BLaER1 treated with 17β-estradiol and CSF1 and Interleukin-3, amounts not matched to agents 10 nM and 100 nM (cell line): ENCODE data around the gene MME.
"Not testable (repeated sequence)": the region's sequence is repeated elsewhere in the genome, so short reads cannot be mapped to it uniquely, and the experiment has no call there.

ENCODE experiments used
- H3K27ac ChIP-seq, 11 experiments: shearing (Covaris generic); formaldehyde crosslinking; 2 replicates each; pipeline ENCODE4 v1.8.1; 2022
- H3K27me3 ChIP-seq, 11 experiments: shearing (Covaris generic); formaldehyde crosslinking; 2 replicates each; pipeline ENCODE4 v1.8.1; 2022
- H3K36me3 ChIP-seq, 11 experiments: shearing (Covaris generic); formaldehyde crosslinking; 2 replicates each; pipeline ENCODE4 v1.8.1; 2022
- H3K4me1 ChIP-seq, 10 experiments: shearing (Covaris generic); formaldehyde crosslinking; 2 replicates each; pipeline ENCODE4 v1.8.1; 2022
- H3K4me2 ChIP-seq, 11 experiments: shearing (Covaris generic); formaldehyde crosslinking; 2 replicates each; pipeline ENCODE4 v1.8.1; 2022
- H3K4me3 ChIP-seq, 10 experiments: shearing (Covaris generic); formaldehyde crosslinking; 2 replicates each; pipeline ENCODE4 v1.8.1; 2022
- H3K9ac ChIP-seq, 11 experiments: shearing (Covaris generic); formaldehyde crosslinking; 2 replicates each; pipeline ENCODE4 v1.8.1; 2022
- H3K9me3 ChIP-seq, 11 experiments: shearing (Covaris generic); formaldehyde crosslinking; replicated peaks in 1 of 11; 2 replicates each; pipeline ENCODE4 v1.8.1; 2022
- H4K20me1 ChIP-seq, 11 experiments: shearing (Covaris generic); formaldehyde crosslinking; 2 replicates each; pipeline ENCODE4 v1.8.1; 2022
- Cebpa-rat ChIP-seq, 11 experiments: shearing (Covaris generic); IDR thresholded peaks; 2 replicates each; pipeline ENCODE4 v1.8.1; 2022

MME gene

DNA sequence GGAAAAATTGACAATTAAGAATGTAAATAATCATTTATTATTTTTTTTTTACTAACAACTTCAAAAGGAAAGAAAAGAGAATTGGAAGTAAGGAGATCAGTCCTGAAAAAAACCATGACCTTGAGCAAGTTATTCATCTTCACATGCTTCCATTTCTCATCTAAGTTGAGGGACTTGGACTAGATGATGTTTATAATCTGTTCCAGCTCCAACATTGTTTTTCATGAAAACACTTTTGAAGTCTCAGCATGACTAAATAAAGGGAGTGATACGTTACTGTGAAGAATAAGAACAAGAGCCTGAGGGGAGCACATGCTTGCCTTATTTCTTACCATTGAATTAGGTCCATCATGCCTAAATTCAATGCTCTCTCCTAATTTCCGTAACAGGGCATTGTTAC is 117.7 kb downstream of the MME start:
- H3K4me1 ChIP-seq: peaks cover 0 to 19% (median 9%) of the 10 kb centered on the region in 10 experiments; a peak in 9 of 20 replicates

DNA sequence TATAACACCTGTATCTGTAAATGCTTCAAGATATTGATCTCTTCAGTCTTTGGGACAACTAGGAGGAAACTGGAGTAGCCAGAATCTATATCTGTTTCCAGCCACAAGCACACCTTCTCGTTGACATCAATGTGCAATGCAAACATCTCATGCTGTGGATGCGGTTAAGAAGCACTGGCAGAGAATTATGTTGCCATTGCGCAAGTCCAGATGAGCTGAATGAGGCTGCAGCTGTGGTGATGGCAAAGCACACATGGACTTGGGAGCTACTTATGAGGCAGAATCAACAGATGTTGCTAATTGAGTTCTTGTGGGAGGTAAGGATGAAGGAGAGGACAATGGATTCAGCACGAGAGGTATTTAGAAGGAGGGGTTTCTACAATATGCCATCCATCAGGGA is 122.5 kb downstream of the MME start:
- Histone ChIP-seq H3K9ac (no peak overlapping the region), H3K4me1 (peaks cover 0 to 13% (median 8%) of the 10 kb centered on the region in 10 experiments; a peak in 8 of 20 replicates), H4K20me1 (no peaks in the 10 kb centered on the region), H3K27me3 (no peaks in the 10 kb centered on the region), H3K27ac (no peak overlapping the region), H3K4me3 (no peak overlapping the region), H3K9me3 (peaks cover 0 to 9% (median 0%) of the 10 kb centered on the region in 11 experiments; a peak in 3 of 22 replicates), H3K36me3 (no peaks in the 10 kb centered on the region), H3K4me2 (no peak overlapping the region)
- TF ChIP-seq Cebpa-rat (IDR thresholded peaks at IDR 0.05): peak in 2 of 11 experiments; percentile 52 to 53; a peak in 2 of 22 replicates

More for the DNA sequence above, 117.7 kb downstream of the MME start:
- H3K4me2 ChIP-seq: no peak overlapping the region
- H3K9me3 ChIP-seq: peaks cover 0 to 4% (median 0%) of the 10 kb centered on the region in 11 experiments; a peak in 3 of 22 replicates
- H3K27ac ChIP-seq: no peak overlapping the region
- H3K9ac ChIP-seq: no peak overlapping the region
- H3K4me3 ChIP-seq: no peak overlapping the region
- H3K36me3 ChIP-seq: no peaks in the 10 kb centered on the region
- H4K20me1 ChIP-seq: no peaks in the 10 kb centered on the region
- H3K27me3 ChIP-seq: no peaks in the 10 kb centered on the region
- no peak for TF ChIP-seq Cebpa-rat (IDR thresholded peaks at IDR 0.05)

DNA sequence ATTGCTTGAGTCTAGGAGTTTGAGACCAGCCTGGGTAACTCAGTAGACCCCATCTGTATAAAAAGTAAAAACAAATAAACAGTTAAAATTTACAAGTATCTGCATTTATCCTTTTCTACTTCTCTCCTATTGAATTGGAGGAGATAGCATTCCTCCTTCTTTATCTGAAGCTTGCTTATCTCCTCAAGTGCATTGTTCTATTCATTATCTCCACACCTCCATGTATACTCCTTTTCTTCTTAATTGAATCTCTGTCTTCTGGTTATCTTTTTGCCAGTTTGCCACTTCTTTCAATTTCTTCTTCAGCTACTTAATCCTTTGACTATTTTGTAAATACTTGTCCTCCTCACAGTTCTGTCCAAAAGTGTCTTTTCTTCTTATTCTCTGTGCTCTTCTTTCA is 124.7 kb downstream of the MME start:
- no peak overlapping the region for H3K4me3 ChIP-seq
- no peaks in the 10 kb centered on the region for H3K36me3 ChIP-seq
- no peak for TF ChIP-seq Cebpa-rat (IDR thresholded peaks at IDR 0.05)
- H4K20me1 ChIP-seq: no peaks in the 10 kb centered on the region
- H3K27ac ChIP-seq: no peak overlapping the region
- H3K4me2 ChIP-seq: no peak overlapping the region
- H3K4me1 ChIP-seq: peaks cover 0 to 13% (median 8%) of the 10 kb centered on the region in 10 experiments; a peak in 8 of 20 replicates
- H3K9me3 ChIP-seq: peaks cover 0 to 9% (median 0%) of the 10 kb centered on the region in 11 experiments; a peak in 3 of 22 replicates
- no peak overlapping the region for H3K9ac ChIP-seq
- H3K27me3 ChIP-seq: no peaks in the 10 kb centered on the region

DNA sequence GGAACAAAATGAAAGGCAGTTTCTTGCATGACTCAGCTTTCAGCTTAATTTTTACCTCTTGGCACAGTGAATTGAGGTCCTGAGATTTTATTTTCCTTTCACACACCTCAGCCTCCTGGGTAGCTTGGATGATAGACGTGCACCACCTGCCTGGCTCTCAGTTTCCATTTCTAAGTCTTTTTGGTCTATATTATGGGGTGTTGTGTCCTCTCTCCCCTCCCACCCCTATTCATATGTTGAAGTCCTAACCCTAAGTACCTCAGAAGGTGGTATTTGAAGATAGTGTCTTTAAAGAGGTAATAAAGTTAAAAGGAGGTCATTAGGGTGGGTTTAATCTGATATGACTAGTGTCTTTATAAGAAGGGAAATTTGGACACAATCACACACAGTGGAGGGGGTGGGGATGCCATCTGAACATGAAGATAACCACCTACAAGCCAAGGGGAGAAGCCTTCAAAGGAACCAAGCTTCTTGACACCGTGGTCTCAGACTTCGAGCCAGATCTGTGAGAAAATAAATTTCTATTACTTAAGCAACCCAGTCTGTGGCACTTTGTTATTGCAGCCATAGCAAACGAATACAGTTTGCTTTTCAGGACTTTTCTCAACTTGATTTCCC is 128.2 kb downstream of the MME start:
- no peak overlapping the region for H3K4me3 ChIP-seq
- no peaks in the 10 kb centered on the region for H4K20me1 ChIP-seq
- no peak for TF ChIP-seq Cebpa-rat (IDR thresholded peaks at IDR 0.05)
- no peak overlapping the region for H3K9ac ChIP-seq
- no peak overlapping the region for H3K27ac ChIP-seq
- H3K4me2 ChIP-seq: no peak overlapping the region
- H3K9me3 ChIP-seq: peaks cover 0 to 12% (median 0%) of the 10 kb centered on the region in 11 experiments; a peak in 3 of 22 replicates
- no peaks in the 10 kb centered on the region for H3K4me1 ChIP-seq
- H3K27me3 ChIP-seq: no peaks in the 10 kb centered on the region
- no peaks in the 10 kb centered on the region for H3K36me3 ChIP-seq

DNA sequence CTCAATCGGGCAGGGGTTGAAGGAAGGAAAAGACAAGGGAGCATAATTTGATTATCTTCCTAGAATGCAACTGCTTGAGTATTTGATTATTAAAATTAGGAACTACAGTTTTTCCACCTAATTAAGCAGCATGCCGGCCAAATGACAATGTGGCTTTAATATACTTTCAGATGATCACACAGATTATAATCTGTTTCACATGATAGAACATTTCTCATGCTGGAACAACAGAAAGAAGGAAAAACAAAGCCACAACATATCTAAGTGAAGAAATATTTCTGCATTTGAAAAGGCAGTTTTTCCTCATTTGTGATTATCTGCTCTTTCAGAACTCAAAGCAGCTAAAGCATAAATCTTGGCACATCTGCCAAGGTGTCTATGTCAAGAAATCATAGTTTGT is 130.6 kb downstream of the MME start:
- Histone ChIP-seq H3K9ac (no peak overlapping the region), H3K27me3 (no peaks in the 10 kb centered on the region), H4K20me1 (no peaks in the 10 kb centered on the region), H3K27ac (no peak overlapping the region), H3K9me3 (peaks cover 0 to 12% (median 0%) of the 10 kb centered on the region in 11 experiments; a peak in 3 of 22 replicates), H3K4me2 (no peak overlapping the region), H3K36me3 (no peaks in the 10 kb centered on the region), H3K4me1 (no peaks in the 10 kb centered on the region), H3K4me3 (no peak overlapping the region)
- TF ChIP-seq Cebpa-rat (IDR thresholded peaks at IDR 0.05): no peak

DNA sequence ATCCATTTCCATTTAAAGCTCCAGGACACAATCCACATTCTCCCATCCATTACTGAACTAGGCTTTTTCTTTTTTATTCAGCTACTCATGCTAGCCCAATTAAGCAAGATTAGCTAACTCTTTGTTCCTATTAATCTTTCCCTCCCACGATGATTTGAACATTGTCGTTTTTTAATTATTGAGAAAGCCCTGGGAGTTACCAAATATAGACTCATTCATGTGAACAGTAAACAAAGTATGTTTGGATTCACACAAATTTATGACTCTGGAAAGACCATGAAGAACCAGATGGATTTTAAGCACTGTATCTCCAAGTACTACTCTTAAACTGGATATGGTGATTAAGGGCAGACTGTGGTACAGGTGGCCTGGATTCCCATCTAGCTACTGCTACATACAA is 131.1 kb downstream of the MME start:
- Histone ChIP-seq H3K4me3 (no peak overlapping the region), H3K9ac (no peak overlapping the region), H3K4me1 (no peaks in the 10 kb centered on the region), H3K9me3 (peaks cover 0 to 12% (median 3%) of the 10 kb centered on the region in 11 experiments; a peak in 4 of 22 replicates), H3K36me3 (no peaks in the 10 kb centered on the region), H3K27ac (no peak overlapping the region), H3K27me3 (no peaks in the 10 kb centered on the region), H3K4me2 (no peak overlapping the region), H4K20me1 (no peaks in the 10 kb centered on the region)
- TF ChIP-seq Cebpa-rat (IDR thresholded peaks at IDR 0.05): no peak

DNA sequence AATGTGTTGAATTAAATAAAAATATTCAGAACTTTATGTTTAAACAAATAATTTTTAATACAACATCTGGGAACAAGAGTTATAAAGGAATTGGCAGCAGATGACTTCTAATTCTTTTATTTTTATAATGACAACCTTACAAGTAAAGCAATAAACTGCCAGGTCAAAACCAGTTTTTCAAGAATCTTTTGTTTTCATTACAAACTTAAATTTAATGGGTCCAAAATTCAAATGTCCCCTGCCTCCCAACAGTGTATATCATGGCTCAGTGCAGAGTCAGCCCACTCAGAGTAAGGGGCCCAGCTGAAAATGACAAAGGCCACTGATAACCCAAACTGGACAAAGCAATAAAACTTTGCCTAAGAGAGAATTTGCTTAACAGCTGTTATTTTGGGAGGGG is 131.8 kb downstream of the MME start:
- Histone ChIP-seq H3K4me2 (no peak overlapping the region), H3K4me1 (no peaks in the 10 kb centered on the region), H3K9ac (no peak overlapping the region), H3K27me3 (no peaks in the 10 kb centered on the region), H3K9me3 (peaks cover 0 to 12% (median 3%) of the 10 kb centered on the region in 11 experiments; a peak in 4 of 22 replicates), H3K4me3 (no peak overlapping the region), H3K27ac (no peak overlapping the region), H3K36me3 (no peaks in the 10 kb centered on the region), H4K20me1 (no peaks in the 10 kb centered on the region)
- TF ChIP-seq Cebpa-rat (IDR thresholded peaks at IDR 0.05): no peak

DNA sequence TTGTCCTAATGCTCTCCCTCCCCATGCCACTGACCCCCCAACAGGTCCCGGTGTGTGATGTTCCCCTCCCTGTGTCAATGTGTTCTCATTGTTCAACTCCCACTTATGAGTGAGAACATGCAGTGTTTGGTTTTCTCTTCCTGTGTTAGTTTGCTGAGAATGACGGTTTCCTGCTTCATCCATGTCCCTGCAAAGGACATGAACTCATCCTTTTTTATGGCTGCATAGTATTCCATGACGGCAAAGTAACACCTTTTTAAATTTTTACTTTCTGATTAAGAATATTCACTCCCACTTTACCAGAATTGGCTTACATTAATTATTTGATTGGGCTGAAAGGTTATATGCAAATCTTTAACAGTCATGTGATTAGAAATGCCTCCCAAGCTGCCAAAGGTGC is 135.9 kb downstream of the MME start:
- not testable (repeated sequence) for H3K4me1 ChIP-seq, H3K4me2 ChIP-seq, H3K4me3 ChIP-seq, H3K9ac ChIP-seq, H3K27me3 ChIP-seq, H4K20me1 ChIP-seq, H3K27ac ChIP-seq, H3K36me3 ChIP-seq
- peaks cover 8 to 31% (median 16%) of the 10 kb centered on the region in 11 experiments; a peak in 20 of 22 replicates for H3K9me3 ChIP-seq

DNA sequence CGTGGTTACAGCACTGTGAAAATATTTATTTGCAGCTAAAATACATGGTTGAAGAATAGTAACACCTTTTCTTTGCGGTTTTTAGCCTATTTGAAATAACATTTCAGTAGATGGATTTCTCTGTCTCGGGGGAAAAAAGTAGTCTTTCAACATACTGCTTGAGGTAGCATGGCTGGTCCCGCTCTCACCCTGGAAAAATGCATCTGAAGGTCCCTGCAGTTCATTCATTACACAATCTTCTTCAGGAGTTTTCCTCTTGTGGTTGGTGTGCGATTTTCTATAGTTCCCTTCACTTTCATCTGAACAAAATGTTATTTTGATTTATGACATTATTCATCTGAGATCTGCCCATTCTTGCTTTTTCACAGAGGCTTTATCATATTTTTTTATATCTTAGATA is 137.5 kb downstream of the MME start:
- Histone ChIP-seq H3K4me1 (peaks cover 0 to 9% (median 4%) of the 10 kb centered on the region in 10 experiments; a peak in 5 of 20 replicates), H3K9me3 (peaks cover 13 to 43% (median 25%) of the 10 kb centered on the region in 11 experiments; a peak in 20 of 22 replicates), H3K4me2 (peak overlapping the region in 1 of 11 experiments; percentile 1; a peak in 1 of 22 replicates), H3K9ac (no peak overlapping the region), H3K27me3 (no peaks in the 10 kb centered on the region), H3K27ac (no peak overlapping the region), H4K20me1 (no peaks in the 10 kb centered on the region), H3K4me3 (no peak overlapping the region), H3K36me3 (no peaks in the 10 kb centered on the region)
- TF ChIP-seq Cebpa-rat (IDR thresholded peaks at IDR 0.05): no peak

DNA sequence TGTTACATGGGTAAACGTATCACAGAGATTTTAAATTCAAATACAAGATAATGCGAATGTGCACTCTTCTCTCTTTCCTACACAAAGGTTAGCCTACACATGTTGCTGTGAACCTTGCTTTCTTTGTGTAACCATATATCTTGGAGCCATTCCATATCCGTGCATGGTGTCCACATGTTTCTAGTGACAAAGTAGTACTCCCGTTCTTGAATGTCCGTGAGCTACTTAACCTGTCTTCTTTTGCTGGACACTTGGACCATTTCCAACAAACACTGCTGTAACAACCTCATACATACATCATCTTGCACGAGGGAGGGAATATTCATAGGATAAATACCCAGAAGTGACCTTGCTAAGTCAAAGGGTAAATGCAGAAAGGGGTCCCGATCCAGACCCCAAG is 138.3 kb downstream of the MME start:
- TF ChIP-seq Cebpa-rat (IDR thresholded peaks at IDR 0.05): no peak
- H3K9ac ChIP-seq: no peak overlapping the region
- no peaks in the 10 kb centered on the region for H3K36me3 ChIP-seq
- no peak overlapping the region for H3K4me2 ChIP-seq
- H3K27ac ChIP-seq: no peak overlapping the region
- peaks cover 13 to 52% (median 28%) of the 10 kb centered on the region in 11 experiments; a peak in 20 of 22 replicates for H3K9me3 ChIP-seq
- no peak overlapping the region for H3K4me3 ChIP-seq
- H4K20me1 ChIP-seq: no peaks in the 10 kb centered on the region
- H3K27me3 ChIP-seq: no peaks in the 10 kb centered on the region
- peaks cover 0 to 9% (median 4%) of the 10 kb centered on the region in 10 experiments; a peak in 5 of 20 replicates for H3K4me1 ChIP-seq
